K562 (cell line): Measurements from ENCODE around the gene PHTF2. TPM values are rescaled to one million over a fixed set of nuclear protein-coding genes. Genes with fewer than 3 reads are reported as not detected.

Source experiments
- ATAC-seq: fragments of 200-7000 bp; cut with Tn5 transposase; 3 replicates; pipeline ENCODE4 v1.9.1; 2020; ENCODE audit warnings: moderate library complexity
- BruUV-seq: library from RNA; stranded (reverse); fragments of 400-500 nt; replicated peaks from 2 replicates; lab custom pipeline; 2021; lab: Mats Ljungman, UMichigan
- CTCF ChIA-PET: fragments of 300-600 bp; formaldehyde crosslinking; extraction: SDS; loops from one replicate; lab custom pipeline; 2021; ENCODE audit warnings: low intra/inter-chr PET ratio; lab: Yijun Ruan, JAX
- POLR2A ChIA-PET: fragments of 300-600, 350-650 bp; sonication (Branson Sonifier 250); formaldehyde crosslinking; extraction: SDS; loops from one replicate; lab custom pipeline; 2021; ENCODE audit warnings: antibody characterized with exemption, inconsistent platforms; lab: Yijun Ruan, JAX
- DNase-seq, 4 experiments: peaks; one replicate each; pipeline versions ENCODE4 v3.0.0 to v3.0.0-alpha.2; 2011 to 2018; ENCODE audit warnings: low spot score in 3 of 4, mixed read lengths in 3 of 4; ENCODE audit errors: extremely low read depth in 1 of 4
- FAIRE-seq: peaks from 2 replicates; lab custom pipeline; 2011; peaks lifted over from hg19 to GRCh38; lab: Jason Lieb, UNC
- H2AFZ ChIP-seq: 2 replicates; pipeline ENCODE4 v1.6.0; 2011; ENCODE audit warnings: low read depth, low read length, control low read depth, inconsistent platforms
- H3K27ac ChIP-seq: fragments of 200-600 bp; 3 replicates; pipeline ENCODE4 v1.8.0; 2011; ENCODE audit warnings: low read depth, mild to moderate bottlenecking, control low read depth, inconsistent platforms, low read length, moderate library complexity, mixed read lengths; ENCODE audit errors: extremely low read depth
- H3K27me3 ChIP-seq, 2 experiments: fragments of 300-600 bp in 1 of 2; 2 replicates in 1 of 2; 3 replicates in 1 of 2; pipeline versions ENCODE4 v1.6.0 to v1.8.0; 2011; ENCODE audit warnings: inconsistent platforms in 2 of 2, low read length in 2 of 2, mild to moderate bottlenecking in 1 of 2, mixed read lengths in 1 of 2, moderate library complexity in 1 of 2; ENCODE audit not compliant: control insufficient read depth in 2 of 2, insufficient read depth in 2 of 2
- H3K36me3 ChIP-seq: fragments of 300-600 bp; 3 replicates; pipeline ENCODE4 v1.8.0; 2011; ENCODE audit warnings: mild to moderate bottlenecking, low read length, inconsistent platforms; ENCODE audit not compliant: control insufficient read depth, insufficient read depth
- H3K4me1 ChIP-seq, 2 experiments: fragments of 200-600 bp in 1 of 2; replicated peaks in 1 of 2; 2 replicates in 1 of 2; 3 replicates in 1 of 2; pipeline versions ENCODE4 v1.5.1 to v1.8.0; 2011; ENCODE audit warnings: inconsistent platforms in 2 of 2, low read length in 2 of 2, mild to moderate bottlenecking in 1 of 2, mixed read lengths in 1 of 2, moderate library complexity in 1 of 2; ENCODE audit not compliant: control insufficient read depth in 2 of 2, insufficient read depth in 2 of 2
- H3K4me2 ChIP-seq: 2 replicates; pipeline ENCODE4 v1.6.1; 2011; ENCODE audit warnings: low read length, control low read depth, inconsistent platforms, mixed read lengths; ENCODE audit not compliant: insufficient read depth
- H3K4me3 ChIP-seq: fragments of 200-600 bp; sonication (generic), shearing (Covaris generic); 2 replicates; pipeline ENCODE4 v1.5.1; 2016; ENCODE audit warnings: control low read depth, inconsistent platforms
- H3K79me2 ChIP-seq: fragments of 200-600 bp; 3 replicates; pipeline ENCODE4 v1.8.0; 2011; ENCODE audit warnings: low read length, inconsistent platforms; ENCODE audit not compliant: control insufficient read depth, insufficient read depth
- H3K9ac ChIP-seq, 2 experiments: 2 replicates each; pipeline versions ENCODE4 v1.6.0 to v1.6.1; 2011; ENCODE audit warnings: low read depth in 2 of 2, low read length in 2 of 2, control low read depth in 1 of 2, inconsistent platforms in 1 of 2, mild to moderate bottlenecking in 1 of 2, mixed read lengths in 1 of 2; ENCODE audit not compliant: insufficient read depth in 1 of 2
- H3K9me1 ChIP-seq: one replicate; pipeline ENCODE4 v1.6.0; 2011; ENCODE audit warnings: inconsistent platforms, mild to moderate bottlenecking, low read length, moderate library complexity; ENCODE audit not compliant: control insufficient read depth, insufficient read depth
- H3K9me3 ChIP-seq: replicated peaks from 2 replicates; pipeline ENCODE4 v1.5.1; 2011; ENCODE audit warnings: low read depth, low read length, inconsistent platforms; ENCODE audit not compliant: control insufficient read depth, insufficient read depth
- H4K20me1 ChIP-seq: replicated peaks from 2 replicates; pipeline ENCODE4 v1.6.1; 2011; ENCODE audit warnings: low read length, inconsistent platforms, mixed read lengths; ENCODE audit not compliant: control insufficient read depth, insufficient read depth
- MCM2 ChIP-seq: fragments of 450-650 bp; IDR thresholded peaks from 2 replicates; pipeline ENCODE4 v1.6.1; 2017; ENCODE audit warnings: low read depth, mild to moderate bottlenecking
- MIER1 ChIP-seq: fragments of 450-650 bp; IDR thresholded peaks from 2 replicates; pipeline ENCODE4 v1.6.1; 2016; ENCODE audit warnings: antibody characterized with exemption, mild to moderate bottlenecking, low read depth
- MTA3 ChIP-seq: fragments of 450-650 bp; formaldehyde crosslinking; IDR thresholded peaks from 2 replicates; pipeline ENCODE4 v1.6.1; 2017; ENCODE audit warnings: mild to moderate bottlenecking, borderline replicate concordance
- PTTG1 ChIP-seq: fragments of 450-650 bp; IDR thresholded peaks from 2 replicates; pipeline ENCODE4 v1.6.1; 2016; ENCODE audit warnings: low read depth, mild to moderate bottlenecking, missing genetic modification characterization, missing compliant biosample characterization
- SNRNP70 ChIP-seq: fragments of 200-400 bp; formaldehyde crosslinking; optimal IDR thresholded peaks from 2 replicates; pipeline ENCODE3; 2017; ENCODE audit warnings: low read depth, low read length
- TAL1 ChIP-seq: fragments of 450-650 bp; IDR thresholded peaks from 2 replicates; pipeline ENCODE4 v1.6.1; 2016; ENCODE audit warnings: mild to moderate bottlenecking
- U2AF2 ChIP-seq: fragments of 200-400 bp; formaldehyde crosslinking; optimal IDR thresholded peaks from 2 replicates; pipeline ENCODE3; 2017; ENCODE audit warnings: low read depth, mild to moderate bottlenecking, low read length
- ZNF124 ChIP-seq: sonication (generic); formaldehyde crosslinking; IDR thresholded peaks from 2 replicates; pipeline ENCODE4 v1.8.1; 2022; ENCODE audit warnings: missing genetic modification reagents
- ZNF644 ChIP-seq: fragments of 200-800 bp; sonication (Bioruptor generic); IDR thresholded peaks from 2 replicates; pipeline ENCODE4 v1.6.1; 2016; ENCODE audit warnings: low read depth, missing genetic modification characterization, missing compliant biosample characterization
- WGBS: fragments of 100-300 bp; shearing (Covaris generic); methylation state at CpG from one replicate; pipeline ENCODE4 v1.1.6; 2016; ENCODE audit warnings: low coverage, mixed read lengths; ENCODE audit not compliant: insufficient coverage; ENCODE audit errors: missing lambda C conversion rate; 5-methylcytosine and 5-hydroxymethylcytosine counted together
- in situ Hi-C: fragments of 300-500 bp; cut with MboI; formaldehyde crosslinking; loops from 4 replicates; pipeline ENCODE4 v1.15.0; 2018; ENCODE audit warnings: inconsistent platforms, mixed read lengths
- intact Hi-C: fragments of 100-400 bp; cut with micrococcal nuclease; formaldehyde crosslinking; loops from 2 replicates; pipeline ENCODE4 v1.14.2; 2022
- polyA plus RNA-seq, 8 experiments: library from polyadenylated mRNA; depleted of rRNA in 4 of 8; stranded (reverse) in 5 of 8; unstranded in 3 of 8; fragments of >200 nt; fragmentation: Nextera tagmentation in 2 of 8; fragmentation: Illumina TruSeq in 1 of 8; extraction: Ambion mirVana in 2 of 8; extraction: Trizol in 1 of 8; gene quantifications; 2 replicates each; pipeline versions ENCODE4 v1.2.1 to v1.2.3, GENCODE V29; 2011 to 2014; ENCODE audit warnings: inconsistent platforms in 1 of 8, missing spikeins in 1 of 8
- total RNA-seq, 7 experiments: library from RNA; depleted of rRNA in 6 of 7; stranded (reverse); fragments of >200 nt in 6 of 7; fragmentation: Illumina TruSeq in 2 of 7; extraction: Trizol in 2 of 7; gene quantifications; 2 replicates each; pipeline versions ENCODE4 v1.2.1 to v1.2.3, GENCODE V29; 2011 to 2021; ENCODE audit warnings: low replicate concordance in 1 of 7
- TF ChIP-seq, protein P1 (sequence below): fragments of 450-650 bp; IDR thresholded peaks from 2 replicates; pipeline ENCODE4 v1.6.1; 2017; ENCODE audit warnings: antibody characterized with exemption, mild to moderate bottlenecking
- TF ChIP-seq, protein P2 (sequence below), 2 experiments: fragments of 450-650 bp; IDR thresholded peaks; 2 replicates each; pipeline ENCODE4 v1.6.1; 2016; ENCODE audit warnings: mild to moderate bottlenecking in 2 of 2, borderline replicate concordance in 1 of 2, low read depth in 1 of 2, moderate library complexity in 1 of 2

PHTF2 gene
- total and polyA plus RNA-seq, 9 of the 15 experiments (the other 6 are each of a cell fraction or from before 2014, with no cell fraction given): 17.9 to 43.6 (median 25.4) TPM

DNA sequence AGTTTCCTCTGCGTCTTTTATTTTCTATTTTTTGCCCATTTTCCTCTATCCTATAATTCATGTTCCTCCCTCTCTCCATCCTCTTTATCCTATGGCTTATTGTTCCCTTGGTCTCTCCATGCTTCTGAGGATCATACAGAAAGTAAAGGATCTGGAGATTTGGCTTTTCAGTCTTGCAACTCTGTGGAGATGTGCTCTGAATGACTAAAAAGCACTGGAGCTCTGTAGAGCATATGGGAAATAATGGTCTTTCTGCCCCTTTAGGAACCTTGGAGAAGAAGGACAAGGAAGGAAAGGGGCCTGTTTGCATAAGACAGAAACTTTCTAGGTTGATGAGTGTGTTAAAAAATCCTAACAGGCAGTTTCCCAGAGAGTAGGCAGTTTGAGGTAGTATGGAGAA is 120.1 kb downstream of the PHTF2 start:
- H2AFZ ChIP-seq: no peak overlapping the region
- 78% methylated on average over 1 of the region's 1 CpG for WGBS
- no peak overlapping the region for H3K4me2 ChIP-seq
- peaks cover 39% of the 10 kb centered on the region; the same call in 2 of the 3 replicates for H3K36me3 ChIP-seq
- no TSS peak for BruUV-seq
- H3K9me3 ChIP-seq: no peaks in the 10 kb centered on the region
- no peak for FAIRE-seq
- H4K20me1 ChIP-seq: no peaks in the 10 kb centered on the region
- DNase-seq: no peak
- no peaks in the 10 kb centered on the region for H3K27me3 ChIP-seq
- H3K9ac ChIP-seq: no peak overlapping the region
- H3K4me1 ChIP-seq: peaks cover 5 to 10% of the 10 kb centered on the region in 2 experiments; a peak in 3 of 5 replicates
- ChIA-PET POLR2A (no interaction called here), CTCF (no interaction called here)
- H3K27ac ChIP-seq: no peak overlapping the region
- ATAC-seq: no peak
- in situ Hi-C loops: no loop called here
- H3K79me2 ChIP-seq: no peaks in the 10 kb centered on the region
- intact Hi-C loops: no loop called here
- H3K9me1 ChIP-seq: no peaks in the 10 kb centered on the region
- H3K4me3 ChIP-seq: no peak overlapping the region
- TF ChIP-seq TAL1: no peak
- TF ChIP-seq U2AF2: no peak
- no peak for TF ChIP-seq ZNF644 (tag)
- no peak for TF ChIP-seq PTTG1
- TF ChIP-seq, protein P1, sequence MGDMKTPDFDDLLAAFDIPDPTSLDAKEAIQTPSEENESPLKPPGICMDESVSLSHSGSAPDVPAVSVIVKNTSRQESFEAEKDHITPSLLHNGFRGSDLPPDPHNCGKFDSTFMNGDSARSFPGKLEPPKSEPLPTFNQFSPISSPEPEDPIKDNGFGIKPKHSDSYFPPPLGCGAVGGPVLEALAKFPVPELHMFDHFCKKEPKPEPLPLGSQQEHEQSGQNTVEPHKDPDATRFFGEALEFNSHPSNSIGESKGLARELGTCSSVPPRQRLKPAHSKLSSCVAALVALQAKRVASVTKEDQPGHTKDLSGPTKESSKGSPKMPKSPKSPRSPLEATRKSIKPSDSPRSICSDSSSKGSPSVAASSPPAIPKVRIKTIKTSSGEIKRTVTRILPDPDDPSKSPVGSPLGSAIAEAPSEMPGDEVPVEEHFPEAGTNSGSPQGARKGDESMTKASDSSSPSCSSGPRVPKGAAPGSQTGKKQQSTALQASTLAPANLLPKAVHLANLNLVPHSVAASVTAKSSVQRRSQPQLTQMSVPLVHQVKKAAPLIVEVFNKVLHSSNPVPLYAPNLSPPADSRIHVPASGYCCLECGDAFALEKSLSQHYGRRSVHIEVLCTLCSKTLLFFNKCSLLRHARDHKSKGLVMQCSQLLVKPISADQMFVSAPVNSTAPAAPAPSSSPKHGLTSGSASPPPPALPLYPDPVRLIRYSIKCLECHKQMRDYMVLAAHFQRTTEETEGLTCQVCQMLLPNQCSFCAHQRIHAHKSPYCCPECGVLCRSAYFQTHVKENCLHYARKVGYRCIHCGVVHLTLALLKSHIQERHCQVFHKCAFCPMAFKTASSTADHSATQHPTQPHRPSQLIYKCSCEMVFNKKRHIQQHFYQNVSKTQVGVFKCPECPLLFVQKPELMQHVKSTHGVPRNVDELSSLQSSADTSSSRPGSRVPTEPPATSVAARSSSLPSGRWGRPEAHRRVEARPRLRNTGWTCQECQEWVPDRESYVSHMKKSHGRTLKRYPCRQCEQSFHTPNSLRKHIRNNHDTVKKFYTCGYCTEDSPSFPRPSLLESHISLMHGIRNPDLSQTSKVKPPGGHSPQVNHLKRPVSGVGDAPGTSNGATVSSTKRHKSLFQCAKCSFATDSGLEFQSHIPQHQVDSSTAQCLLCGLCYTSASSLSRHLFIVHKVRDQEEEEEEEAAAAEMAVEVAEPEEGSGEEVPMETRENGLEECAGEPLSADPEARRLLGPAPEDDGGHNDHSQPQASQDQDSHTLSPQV: no peak
- TF ChIP-seq ZNF124 (CRISPR knock-in tag): no peak
- TF ChIP-seq SNRNP70: no peak
- TF ChIP-seq, protein P2, sequence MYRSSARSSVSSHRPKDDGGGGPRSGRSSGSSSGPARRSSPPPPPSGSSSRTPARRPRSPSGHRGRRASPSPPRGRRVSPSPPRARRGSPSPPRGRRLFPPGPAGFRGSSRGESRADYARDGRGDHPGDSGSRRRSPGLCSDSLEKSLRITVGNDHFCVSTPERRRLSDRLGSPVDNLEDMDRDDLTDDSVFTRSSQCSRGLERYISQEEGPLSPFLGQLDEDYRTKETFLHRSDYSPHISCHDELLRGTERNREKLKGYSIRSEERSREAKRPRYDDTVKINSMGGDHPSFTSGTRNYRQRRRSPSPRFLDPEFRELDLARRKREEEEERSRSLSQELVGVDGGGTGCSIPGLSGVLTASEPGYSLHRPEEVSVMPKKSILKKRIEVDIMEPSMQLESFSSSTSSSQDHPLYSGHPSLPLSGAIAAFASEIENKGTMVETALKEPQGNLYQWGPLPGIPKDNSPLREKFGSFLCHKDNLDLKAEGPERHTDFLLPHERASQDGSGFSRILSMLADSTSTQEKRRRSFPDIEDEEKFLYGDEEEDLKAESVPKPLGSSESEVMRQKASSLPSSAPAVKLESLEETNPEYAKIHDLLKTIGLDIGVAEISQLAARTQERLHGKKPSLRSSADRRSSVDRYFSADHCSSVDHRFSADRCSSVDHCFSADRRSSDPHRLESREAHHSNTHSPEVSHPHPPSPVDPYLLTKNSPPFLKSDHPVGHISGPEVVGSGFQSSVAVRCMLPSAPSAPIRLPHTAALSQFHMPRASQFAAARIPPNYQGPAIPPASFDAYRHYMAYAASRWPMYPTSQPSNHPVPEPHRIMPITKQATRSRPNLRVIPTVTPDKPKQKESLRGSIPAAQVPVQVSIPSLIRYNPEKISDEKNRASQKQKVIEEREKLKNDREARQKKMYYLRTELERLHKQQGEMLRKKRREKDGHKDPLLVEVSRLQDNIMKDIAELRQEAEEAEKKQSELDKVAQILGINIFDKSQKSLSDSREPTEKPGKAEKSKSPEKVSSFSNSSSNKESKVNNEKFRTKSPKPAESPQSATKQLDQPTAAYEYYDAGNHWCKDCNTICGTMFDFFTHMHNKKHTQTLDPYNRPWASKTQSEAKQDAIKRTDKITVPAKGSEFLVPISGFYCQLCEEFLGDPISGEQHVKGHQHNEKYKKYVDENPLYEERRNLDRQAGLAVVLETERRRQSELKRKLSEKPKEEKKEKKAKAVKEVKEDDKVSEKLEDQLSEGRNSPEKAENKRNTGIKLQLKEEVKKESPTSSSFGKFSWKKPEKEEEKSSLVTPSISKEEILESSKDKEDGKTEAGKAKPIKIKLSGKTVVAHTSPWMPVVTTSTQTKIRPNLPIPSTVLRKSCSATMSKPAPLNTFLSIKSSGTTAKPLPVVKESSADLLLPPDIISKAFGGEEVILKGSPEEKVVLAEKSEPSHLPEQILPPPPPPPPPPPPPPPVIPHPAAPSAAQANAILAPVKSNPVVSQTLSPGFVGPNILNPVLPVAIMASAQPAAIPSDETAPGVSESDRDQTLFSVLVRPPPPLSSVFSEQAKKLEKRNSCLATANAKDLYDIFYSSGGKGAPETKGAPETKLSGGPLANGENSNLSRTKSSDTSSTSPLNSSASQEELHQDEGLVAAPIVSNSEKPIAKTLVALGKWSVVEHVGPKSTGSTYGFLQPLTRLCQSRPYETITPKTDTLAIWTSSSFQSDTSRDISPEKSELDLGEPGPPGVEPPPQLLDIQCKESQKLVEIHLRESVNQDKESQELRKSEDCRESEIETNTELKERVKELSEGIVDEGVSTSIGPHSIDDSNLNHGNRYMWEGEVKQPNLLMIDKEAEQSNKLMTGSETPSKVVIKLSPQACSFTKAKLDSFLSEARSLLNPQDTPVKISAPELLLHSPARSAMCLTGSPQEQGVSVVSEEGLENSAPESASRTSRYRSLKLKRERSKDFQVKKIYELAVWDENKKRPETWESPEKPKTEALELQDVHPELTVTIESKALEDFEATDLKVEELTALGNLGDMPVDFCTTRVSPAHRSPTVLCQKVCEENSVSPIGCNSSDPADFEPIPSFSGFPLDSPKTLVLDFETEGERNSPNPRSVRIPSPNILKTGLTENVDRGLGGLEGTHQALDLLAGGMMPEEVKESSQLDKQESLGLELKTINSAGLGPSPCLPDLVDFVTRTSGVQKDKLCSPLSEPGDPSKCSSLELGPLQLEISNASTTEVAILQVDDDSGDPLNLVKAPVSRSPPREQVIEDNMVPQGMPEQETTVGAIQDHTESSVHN (IDR thresholded peaks at IDR 0.05; ENCODE audit: borderline replicate concordance in 1 of 2, low read depth in 1 of 2): no peak
- TF ChIP-seq MTA3: no peak
- no peak for TF ChIP-seq MCM2
- no peak for TF ChIP-seq MIER1
